GM23338 (cell line): ENCODE data around the gene NIN.

Experiments
- EZH2 ChIP-seq: fragments of 200-600 bp; sonication (generic); IDR thresholded peaks from one replicate; pipeline ENCODE4 v1.8.0; 2017; ENCODE audit warnings: antibody characterized with exemption, mild to moderate bottlenecking, low read depth; ENCODE audit not compliant: unreplicated experiment
- EZH2phosphoT487 ChIP-seq: fragments of 200-600 bp; sonication (generic); IDR thresholded peaks from one replicate; pipeline ENCODE4 v1.8.1; 2018; ENCODE audit warnings: antibody characterized with exemption; ENCODE audit not compliant: unreplicated experiment
- TF ChIP-seq, protein P1 (sequence below), 2 experiments: fragments of 200-600 bp in 1 of 2; sonication (generic) in 1 of 2; conservative IDR thresholded peaks; 2 replicates each; pipeline versions ENCODE4 v1.5.1 to v1.6.1; 2016 to 2017; ENCODE audit warnings: antibody characterized with exemption in 2 of 2, low read depth in 2 of 2, mild to moderate bottlenecking in 2 of 2, moderate library complexity in 1 of 2

DNA sequence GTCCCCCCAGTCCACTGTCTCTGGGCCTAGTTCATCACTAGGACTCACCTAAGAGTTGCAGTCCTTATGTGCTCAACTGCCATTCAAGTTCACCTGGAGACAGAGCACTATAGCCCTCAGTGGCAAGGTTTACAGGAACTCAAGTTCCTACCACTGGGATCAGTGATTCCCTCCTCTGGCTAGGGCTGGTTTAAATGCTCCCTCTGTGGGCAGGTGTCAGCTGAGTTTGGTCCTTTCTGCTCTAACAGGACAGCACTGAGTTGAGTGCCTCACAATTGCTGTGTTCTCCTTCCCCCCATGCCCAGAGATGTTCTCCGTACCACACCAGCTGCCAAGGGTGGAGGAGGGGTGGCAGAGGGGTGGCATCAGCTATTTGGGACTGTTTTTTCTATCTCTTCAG is 142.1 kb downstream of the NIN start:
- TF ChIP-seq EZH2phosphoT487 (no peak), EZH2 (no peak)
- TF ChIP-seq, protein P1, sequence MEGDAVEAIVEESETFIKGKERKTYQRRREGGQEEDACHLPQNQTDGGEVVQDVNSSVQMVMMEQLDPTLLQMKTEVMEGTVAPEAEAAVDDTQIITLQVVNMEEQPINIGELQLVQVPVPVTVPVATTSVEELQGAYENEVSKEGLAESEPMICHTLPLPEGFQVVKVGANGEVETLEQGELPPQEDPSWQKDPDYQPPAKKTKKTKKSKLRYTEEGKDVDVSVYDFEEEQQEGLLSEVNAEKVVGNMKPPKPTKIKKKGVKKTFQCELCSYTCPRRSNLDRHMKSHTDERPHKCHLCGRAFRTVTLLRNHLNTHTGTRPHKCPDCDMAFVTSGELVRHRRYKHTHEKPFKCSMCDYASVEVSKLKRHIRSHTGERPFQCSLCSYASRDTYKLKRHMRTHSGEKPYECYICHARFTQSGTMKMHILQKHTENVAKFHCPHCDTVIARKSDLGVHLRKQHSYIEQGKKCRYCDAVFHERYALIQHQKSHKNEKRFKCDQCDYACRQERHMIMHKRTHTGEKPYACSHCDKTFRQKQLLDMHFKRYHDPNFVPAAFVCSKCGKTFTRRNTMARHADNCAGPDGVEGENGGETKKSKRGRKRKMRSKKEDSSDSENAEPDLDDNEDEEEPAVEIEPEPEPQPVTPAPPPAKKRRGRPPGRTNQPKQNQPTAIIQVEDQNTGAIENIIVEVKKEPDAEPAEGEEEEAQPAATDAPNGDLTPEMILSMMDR (conservative IDR thresholded peaks at IDR 0.05; ENCODE audit: low read depth in 2 of 2) = peak; percentile 23 to 65; a peak in 3 of 4 replicates
